ENCODE measurements around the gene ADH1C.
"Not testable (repeated sequence)": the region's sequence is repeated elsewhere in the genome, so short reads cannot be mapped to it uniquely, and the experiment has no call there.

Gene ADH1C
- 0 reads per million in 4 experiments for total RNA-seq

- no peak for DNase-seq
These were observed at the start of gene ADH1C for GRCh38 chr4:99352602-99353537. Gene ADH1C (minus strand): TSS chr4:99352746. CDS start chr4:99352675, 71 bp downstream.

- no peak for DNase-seq
These were observed 48.3 kb upstream of the ADH1C start for GRCh38 chr4:99400831-99401230.

GRCh38 chr4:99399017-99399416 lies 46.5 kb upstream of the ADH1C start:
- no peak for DNase-seq

- no peak for DNase-seq
These were observed 43.2 kb upstream of the ADH1C start for GRCh38 chr4:99395595-99396364.

- no peak for DNase-seq
These were observed 42.4 kb upstream of the ADH1C start for GRCh38 chr4:99394896-99395295.

- DNase-seq, result no peak
These were observed 37.5 kb upstream of the ADH1C start for GRCh38 chr4:99390055-99390454.

- no peak for DNase-seq
These were observed 37.1 kb upstream of the ADH1C start for GRCh38 chr4:99389606-99390005.

GRCh38 chr4:99383833-99384392 lies 31.4 kb upstream of the ADH1C start:
- DNase-seq, result no peak

GRCh38 chr4:99383399-99383798 lies 30.9 kb upstream of the ADH1C start:
- no peak for DNase-seq

- no peak for DNase-seq
These were observed 30.3 kb upstream of the ADH1C start for GRCh38 chr4:99382745-99383360.

GRCh38 chr4:99381588-99382175 lies 29.1 kb upstream of the ADH1C start:
- DNase-seq, result no peak

- DNase-seq, result no peak
These were observed 27.0 kb upstream of the ADH1C start for GRCh38 chr4:99379571-99379970.

- no peak for DNase-seq
These were observed 26.3 kb upstream of the ADH1C start for GRCh38 chr4:99378876-99379275.

- DNase-seq, result not testable (repeated sequence)
These were observed 24.8 kb upstream of the ADH1C start for GRCh38 chr4:99377341-99377740.

GRCh38 chr4:99372464-99372863 lies 19.9 kb upstream of the ADH1C start:
- DNase-seq, result not testable (repeated sequence)

GRCh38 chr4:99367817-99368216 lies 15.3 kb upstream of the ADH1C start:
- DNase-seq, result not testable (repeated sequence)

- no peak for DNase-seq
These were observed 13.9 kb upstream of the ADH1C start for GRCh38 chr4:99366491-99366890.

- DNase-seq, result no peak
These were observed 10.2 kb upstream of the ADH1C start for GRCh38 chr4:99362768-99363167.

GRCh38 chr4:99361899-99362275 lies 9.3 kb upstream of the ADH1C start:
- no peak for DNase-seq

- DNase-seq, result no peak
These were observed 8.8 kb upstream of the ADH1C start for GRCh38 chr4:99361268-99361898.

GRCh38 chr4:99359480-99360204 lies 7.1 kb upstream of the ADH1C start:
- no peak for DNase-seq
